ENCODE data around the gene GPC1.

GPC1 gene

GRCh38 chr2:240451791-240452461 is 16.5 kb downstream of the GPC1 start:
- Histone ChIP-seq H3K4me2 (ENCODE audit: low read length) (peak overlapping the region; percentile 43; the same call in 1 of the 2 replicates), H3K79me2 (ENCODE audit: insufficient read depth, low read length) (no peaks in the 10 kb centered on the region), H3K9me3 (ENCODE audit: low read length) (no peaks in the 10 kb centered on the region), H3K4me1 (ENCODE audit: insufficient read depth, low read length, severe bottlenecking) (no peaks in the 10 kb centered on the region), H3K9ac (ENCODE audit: low read length) (no peak overlapping the region), H3K27me3 (ENCODE audit: insufficient read depth, low read length) (peaks cover 12% of the 10 kb centered on the region; the same call in 1 of the 2 replicates), H2AFZ (ENCODE audit: low read length) (no peak overlapping the region), H4K20me1 (ENCODE audit: insufficient read depth, low read length) (no peaks in the 10 kb centered on the region), H3F3A (ENCODE audit: insufficient read depth, low read length) (no peaks in the 10 kb centered on the region), H3K27ac (ENCODE audit: low read depth, low read length, poor library complexity, severe bottlenecking) (no peak overlapping the region), H3K9me2 (ENCODE audit: low read depth, low read length) (no peaks in the 10 kb centered on the region), H3K36me3 (ENCODE audit: insufficient read depth, low read length) (no peaks in the 10 kb centered on the region), H3K4me3 (ENCODE audit: low read depth, low read length, poor library complexity, severe bottlenecking) (peak overlapping the region; percentile 44)
- TF ChIP-seq CTCF (IDR thresholded peaks at IDR 0.05; ENCODE audit: low read length): no peak
- no peak for TF ChIP-seq EZH2 (IDR thresholded peaks at IDR 0.05; ENCODE audit: borderline replicate concordance, low read length)

GRCh38 chr2:240452462-240453256 is 17.2 kb downstream of the GPC1 start:
- no peaks in the 10 kb centered on the region for H3K9me2 ChIP-seq (ENCODE audit: low read depth, low read length)
- no peaks in the 10 kb centered on the region for H3K79me2 ChIP-seq (ENCODE audit: insufficient read depth, low read length)
- H3K4me2 ChIP-seq (ENCODE audit: low read length): peak overlapping the region; percentile 65
- peak overlapping the region; percentile 56 for H3K4me3 ChIP-seq (ENCODE audit: low read depth, low read length, poor library complexity, severe bottlenecking)
- peaks cover 12% of the 10 kb centered on the region; the same call in 1 of the 2 replicates for H3K27me3 ChIP-seq (ENCODE audit: insufficient read depth, low read length)
- H3K36me3 ChIP-seq (ENCODE audit: insufficient read depth, low read length): no peaks in the 10 kb centered on the region
- no peaks in the 10 kb centered on the region for H3K4me1 ChIP-seq (ENCODE audit: insufficient read depth, low read length, severe bottlenecking)
- no peak overlapping the region for H3K27ac ChIP-seq (ENCODE audit: low read depth, low read length, poor library complexity, severe bottlenecking)
- H3K9ac ChIP-seq (ENCODE audit: low read length): no peak overlapping the region
- no peak for TF ChIP-seq EZH2 (IDR thresholded peaks at IDR 0.05; ENCODE audit: borderline replicate concordance, low read length)
- TF ChIP-seq CTCF (IDR thresholded peaks at IDR 0.05; ENCODE audit: low read length): no peak
- no peaks in the 10 kb centered on the region for H3F3A ChIP-seq (ENCODE audit: insufficient read depth, low read length)
- no peak overlapping the region for H2AFZ ChIP-seq (ENCODE audit: low read length)
- no peaks in the 10 kb centered on the region for H4K20me1 ChIP-seq (ENCODE audit: insufficient read depth, low read length)
- H3K9me3 ChIP-seq (ENCODE audit: low read length): no peaks in the 10 kb centered on the region

GRCh38 chr2:240453461-240454105 is 18.1 kb downstream of the GPC1 start:
- H3K9me2 ChIP-seq (ENCODE audit: low read depth, low read length): no peaks in the 10 kb centered on the region
- no peaks in the 10 kb centered on the region for H3K36me3 ChIP-seq (ENCODE audit: insufficient read depth, low read length)
- H3K4me1 ChIP-seq (ENCODE audit: insufficient read depth, low read length, severe bottlenecking): no peaks in the 10 kb centered on the region
- H2AFZ ChIP-seq (ENCODE audit: low read length): no peak overlapping the region
- no peaks in the 10 kb centered on the region for H3K9me3 ChIP-seq (ENCODE audit: low read length)
- H3K79me2 ChIP-seq (ENCODE audit: insufficient read depth, low read length): no peaks in the 10 kb centered on the region
- peaks cover 9% of the 10 kb centered on the region; the same call in 1 of the 2 replicates for H3K27me3 ChIP-seq (ENCODE audit: insufficient read depth, low read length)
- no peaks in the 10 kb centered on the region for H3F3A ChIP-seq (ENCODE audit: insufficient read depth, low read length)
- H3K4me2 ChIP-seq (ENCODE audit: low read length): no peak overlapping the region
- no peak overlapping the region for H3K4me3 ChIP-seq (ENCODE audit: low read depth, low read length, poor library complexity, severe bottlenecking)
- no peak for TF ChIP-seq CTCF (IDR thresholded peaks at IDR 0.05; ENCODE audit: low read length)
- no peak overlapping the region for H3K27ac ChIP-seq (ENCODE audit: low read depth, low read length, poor library complexity, severe bottlenecking)
- H4K20me1 ChIP-seq (ENCODE audit: insufficient read depth, low read length): no peaks in the 10 kb centered on the region
- no peak overlapping the region for H3K9ac ChIP-seq (ENCODE audit: low read length)
